NCI-H1048 (cell line): ENCODE data around the gene NFAM1.
A peak's percentile ranks its signal among the peaks of the same experiment; 100 is the strongest.

ENCODE experiments used
- DNase-seq: peaks from one replicate; lab custom pipeline; 2025; lab: John Stamatoyannopoulos, UW

The NFAM1 gene

GRCh38 chr22:42414565-42415303, 17.5 kb downstream of the NFAM1 start:
- DNase-seq, result no peak

- no peak for DNase-seq
Observed at GRCh38 chr22:42414021-42414420, 18.2 kb downstream of the NFAM1 start.

- no peak for DNase-seq
Observed at GRCh38 chr22:42412744-42413333, 19.4 kb downstream of the NFAM1 start.

GRCh38 chr22:42410708-42411107, 21.5 kb downstream of the NFAM1 start:
- no peak for DNase-seq

- DNase-seq, result no peak
Observed at GRCh38 chr22:42408810-42409529, 23.2 kb downstream of the NFAM1 start.

GRCh38 chr22:42408276-42408675, 23.9 kb downstream of the NFAM1 start:
- DNase-seq, result no peak

GRCh38 chr22:42404266-42404665, 27.9 kb downstream of the NFAM1 start:
- no peak for DNase-seq

- no peak for DNase-seq
Observed at GRCh38 chr22:42401535-42402334, 30.5 kb downstream of the NFAM1 start.

GRCh38 chr22:42400811-42401534, 31.2 kb downstream of the NFAM1 start:
- no peak for DNase-seq

- peak; percentile 16 for DNase-seq
Observed at GRCh38 chr22:42399315-42400271, 32.6 kb downstream of the NFAM1 start.

GRCh38 chr22:42397332-42398249, 34.6 kb downstream of the NFAM1 start:
- DNase-seq, result no peak

GRCh38 chr22:42396621-42397331, 35.4 kb downstream of the NFAM1 start:
- DNase-seq, result no peak

GRCh38 chr22:42389143-42389542, 43.1 kb downstream of the NFAM1 start:
- no peak for DNase-seq

- no peak for DNase-seq
Observed at GRCh38 chr22:42388130-42388797, 43.9 kb downstream of the NFAM1 start.

GRCh38 chr22:42387631-42388030, 44.6 kb downstream of the NFAM1 start:
- no peak for DNase-seq

GRCh38 chr22:42385696-42386095, 46.5 kb downstream of the NFAM1 start:
- no peak for DNase-seq

- no peak for DNase-seq
Observed at GRCh38 chr22:42384506-42384905, 47.7 kb downstream of the NFAM1 start.

GRCh38 chr22:42383851-42384417, 48.3 kb downstream of the NFAM1 start:
- DNase-seq, result no peak
